Measurements from ENCODE around the gene EEF2KMT.

The EEF2KMT gene

GRCh38 chr16:5041600-5042133 is 55.9 kb downstream of the EEF2KMT start:
- no peak for DNase-seq (ENCODE audit: low read depth in 2 of 2)

- no peak for DNase-seq (ENCODE audit: low read depth in 2 of 2)
Observed at GRCh38 chr16:5040451-5040850, 57.1 kb downstream of the EEF2KMT start.

GRCh38 chr16:5036228-5037156 is 61.1 kb downstream of the EEF2KMT start:
- DNase-seq (ENCODE audit: low read depth in 2 of 2): no peak

- no peak for DNase-seq (ENCODE audit: low read depth in 2 of 2)
Observed at GRCh38 chr16:5035909-5036227, 61.7 kb downstream of the EEF2KMT start.

Data from stimulated activated CD8-positive, alpha-beta memory T cell treated with anti-CD3 and anti-CD28 coated beads, Interleukin-15, amount 100 ng/mL, for 48 hours (primary cell).